GM13977 (cell line): ENCODE measurements around the gene LOC101059915.
A peak's percentile ranks its signal among the peaks of the same experiment; 100 is the strongest.

Source experiments
- DNase-seq: peaks from one replicate; pipeline ENCODE4 v3.0.0; 2012; ENCODE audit warnings: low spot score
- CTCF ChIP-seq: IDR thresholded peaks from 2 replicates; pipeline ENCODE4 v1.5.1; 2012; ENCODE audit warnings: mild to moderate bottlenecking, control low read depth; ENCODE audit not compliant: insufficient read depth; ENCODE audit errors: extremely low read depth, missing control alignments
- in situ Hi-C: fragments of 300-500 bp; cut with MboI; formaldehyde crosslinking; loops from one replicate; pipeline ENCODE4 v1.12.0; 2022; ENCODE audit warnings: low sequenced_read_pairs, low pct_unique_long_range_greater_than_20kb, mixed read lengths, inconsistent platforms; ENCODE audit not compliant: unreplicated experiment

The LOC101059915 gene

GRCh38 chrX:71621603-71622002 is 45.7 kb upstream of the LOC101059915 start:
- in situ Hi-C loops, result no loop called here
- DNase-seq, result no peak
- TF ChIP-seq CTCF, result no peak

- TF ChIP-seq CTCF, result no peak
Observed at GRCh38 chrX:71622032-71622575, 45.2 kb upstream of the LOC101059915 start.

GRCh38 chrX:71622576-71623450 is 44.5 kb upstream of the LOC101059915 start:
- peak; percentile 56 for DNase-seq
- TF ChIP-seq CTCF, result no peak
- in situ Hi-C loops, result no loop called here

More at GRCh38 chrX:71622032-71622575, 45.2 kb upstream of the LOC101059915 start:
- no peak for DNase-seq
- in situ Hi-C loops, result no loop called here

- no peak for TF ChIP-seq CTCF
- in situ Hi-C loops, result no loop called here
- no peak for DNase-seq
Observed at GRCh38 chrX:71623714-71624113, 43.6 kb upstream of the LOC101059915 start.

- no peak for TF ChIP-seq CTCF
- in situ Hi-C loops, result no loop called here
Observed at GRCh38 chrX:71625471-71625870, 41.9 kb upstream of the LOC101059915 start.

GRCh38 chrX:71626576-71626975 is 40.8 kb upstream of the LOC101059915 start:
- DNase-seq, result no peak
- no peak for TF ChIP-seq CTCF
- in situ Hi-C loops, result no loop called here

More at GRCh38 chrX:71625471-71625870, 41.9 kb upstream of the LOC101059915 start:
- no peak for DNase-seq
